Epithelial cell of proximal tubule (primary cell): ENCODE data around the gene MTX1. TPM values are rescaled to one million over a fixed set of nuclear protein-coding genes. Genes with fewer than 3 reads are reported as not detected.
"Not testable (repeated sequence)": the region's sequence is repeated elsewhere in the genome, so short reads cannot be mapped to it uniquely, and the experiment has no call there.

Source experiments
- DNase-seq: peaks from one replicate; pipeline ENCODE4 v3.0.0-alpha.2; 2011; ENCODE audit warnings: low read depth
- H3K4me3 ChIP-seq: 2 replicates; pipeline ENCODE4 v1.5.1; 2011; ENCODE audit warnings: low read depth, mild to moderate bottlenecking, low read length
- total RNA-seq: library from RNA; depleted of rRNA; stranded (reverse); fragments of >200 nt; gene quantifications from 2 replicates; pipeline ENCODE4 v1.2.3, GENCODE V29; 2015
- TF ChIP-seq, protein P1 (sequence below): conservative IDR thresholded peaks from 2 replicates; pipeline ENCODE4 v1.5.1; 2012; ENCODE audit warnings: low read depth, mild to moderate bottlenecking, low read length

MTX1 gene, protein sequence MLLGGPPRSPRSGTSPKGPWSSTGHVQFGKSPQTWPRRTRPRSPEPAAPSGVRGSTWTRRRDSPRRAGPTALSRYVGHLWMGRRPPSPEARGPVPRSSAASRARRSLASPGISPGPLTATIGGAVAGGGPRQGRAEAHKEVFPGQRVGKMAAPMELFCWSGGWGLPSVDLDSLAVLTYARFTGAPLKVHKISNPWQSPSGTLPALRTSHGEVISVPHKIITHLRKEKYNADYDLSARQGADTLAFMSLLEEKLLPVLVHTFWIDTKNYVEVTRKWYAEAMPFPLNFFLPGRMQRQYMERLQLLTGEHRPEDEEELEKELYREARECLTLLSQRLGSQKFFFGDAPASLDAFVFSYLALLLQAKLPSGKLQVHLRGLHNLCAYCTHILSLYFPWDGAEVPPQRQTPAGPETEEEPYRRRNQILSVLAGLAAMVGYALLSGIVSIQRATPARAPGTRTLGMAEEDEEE
- 75.2 and 132 TPM in 2 replicates for total RNA-seq

DNA sequence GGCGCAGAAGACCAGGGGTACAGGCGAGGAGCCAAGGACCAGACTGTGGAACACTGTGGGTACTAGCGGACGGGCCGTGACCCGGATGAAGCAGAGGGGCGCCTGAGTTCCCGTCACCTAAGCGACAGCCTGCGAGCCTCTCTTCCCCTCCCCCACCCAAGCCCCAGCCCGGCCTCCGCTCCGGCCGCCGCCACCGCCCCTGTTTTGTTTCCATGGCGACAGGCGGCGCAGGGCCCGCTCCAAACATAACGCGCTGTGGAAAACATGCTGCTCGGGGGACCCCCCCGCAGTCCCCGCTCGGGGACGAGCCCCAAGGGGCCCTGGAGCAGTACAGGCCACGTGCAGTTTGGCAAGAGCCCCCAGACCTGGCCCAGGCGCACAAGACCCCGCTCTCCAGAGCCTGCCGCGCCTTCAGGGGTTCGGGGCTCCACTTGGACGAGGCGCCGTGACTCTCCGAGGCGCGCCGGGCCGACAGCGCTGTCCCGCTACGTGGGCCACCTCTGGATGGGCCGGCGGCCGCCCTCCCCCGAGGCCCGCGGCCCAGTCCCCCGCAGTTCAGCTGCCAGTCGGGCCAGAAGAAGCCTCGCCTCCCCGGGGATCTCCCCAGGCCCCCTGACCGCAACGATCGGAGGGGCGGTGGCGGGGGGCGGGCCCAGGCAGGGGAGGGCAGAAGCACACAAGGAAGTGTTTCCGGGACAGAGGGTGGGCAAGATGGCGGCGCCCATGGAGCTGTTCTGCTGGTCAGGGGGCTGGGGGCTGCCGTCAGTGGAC lies at the start of gene MTX1:
TSS of gene MTX1 (plus strand) at position 155 of the 771 bp plus-strand sequence. CDS start at position 265, 110 bp downstream.
- no peak for DNase-seq
- H3K4me3 ChIP-seq = peak within 1 kb of the TSS; percentile 100
- TF ChIP-seq, protein P1, sequence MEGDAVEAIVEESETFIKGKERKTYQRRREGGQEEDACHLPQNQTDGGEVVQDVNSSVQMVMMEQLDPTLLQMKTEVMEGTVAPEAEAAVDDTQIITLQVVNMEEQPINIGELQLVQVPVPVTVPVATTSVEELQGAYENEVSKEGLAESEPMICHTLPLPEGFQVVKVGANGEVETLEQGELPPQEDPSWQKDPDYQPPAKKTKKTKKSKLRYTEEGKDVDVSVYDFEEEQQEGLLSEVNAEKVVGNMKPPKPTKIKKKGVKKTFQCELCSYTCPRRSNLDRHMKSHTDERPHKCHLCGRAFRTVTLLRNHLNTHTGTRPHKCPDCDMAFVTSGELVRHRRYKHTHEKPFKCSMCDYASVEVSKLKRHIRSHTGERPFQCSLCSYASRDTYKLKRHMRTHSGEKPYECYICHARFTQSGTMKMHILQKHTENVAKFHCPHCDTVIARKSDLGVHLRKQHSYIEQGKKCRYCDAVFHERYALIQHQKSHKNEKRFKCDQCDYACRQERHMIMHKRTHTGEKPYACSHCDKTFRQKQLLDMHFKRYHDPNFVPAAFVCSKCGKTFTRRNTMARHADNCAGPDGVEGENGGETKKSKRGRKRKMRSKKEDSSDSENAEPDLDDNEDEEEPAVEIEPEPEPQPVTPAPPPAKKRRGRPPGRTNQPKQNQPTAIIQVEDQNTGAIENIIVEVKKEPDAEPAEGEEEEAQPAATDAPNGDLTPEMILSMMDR = no peak

DNA sequence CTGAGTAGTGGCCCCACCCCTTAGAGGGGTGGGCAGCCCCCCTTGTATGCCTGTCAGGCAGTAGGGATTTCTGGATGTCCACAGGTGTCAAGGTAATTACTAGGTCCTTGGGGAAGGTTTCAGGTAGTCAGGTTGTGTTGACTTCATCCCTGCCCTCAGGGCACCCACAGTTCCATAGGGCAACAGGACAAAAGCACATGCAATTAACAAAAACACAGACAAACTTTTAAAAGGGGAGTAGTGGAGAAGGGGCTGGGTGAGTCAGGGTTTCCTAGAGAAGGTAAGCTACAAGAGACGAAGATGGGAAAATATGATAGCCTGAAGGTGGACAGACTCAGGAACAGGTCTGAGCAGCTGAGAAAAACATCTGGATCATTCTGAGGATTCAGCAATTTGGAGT lies 49.5 kb upstream of the MTX1 start:
- TF ChIP-seq, protein P1 = no peak

DNA sequence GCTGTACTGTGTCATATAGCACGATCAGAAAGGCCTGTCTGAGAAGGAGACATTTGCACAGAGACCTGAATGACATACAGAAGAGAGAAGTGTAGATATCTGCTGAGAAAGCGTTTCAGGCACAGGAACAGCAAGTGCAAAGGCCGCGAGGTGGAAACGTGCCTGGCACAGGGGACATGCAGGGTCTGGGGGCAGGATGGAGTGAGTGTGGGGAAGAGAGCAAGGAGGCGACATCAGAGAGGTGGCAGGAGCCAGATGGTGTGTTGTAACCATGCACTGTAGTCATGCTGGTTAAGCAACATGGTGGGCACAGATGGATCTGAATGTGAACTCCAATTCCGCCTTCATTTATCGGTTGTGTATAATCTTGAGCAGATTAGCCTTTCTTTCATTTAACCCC lies 48.4 kb upstream of the MTX1 start:
- no peak overlapping the region for H3K4me3 ChIP-seq
- DNase-seq = no peak
- TF ChIP-seq, protein P1 = no peak

More for the DNA sequence above, 49.5 kb upstream of the MTX1 start:
- DNase-seq = no peak
- H3K4me3 ChIP-seq = no peak overlapping the region

DNA sequence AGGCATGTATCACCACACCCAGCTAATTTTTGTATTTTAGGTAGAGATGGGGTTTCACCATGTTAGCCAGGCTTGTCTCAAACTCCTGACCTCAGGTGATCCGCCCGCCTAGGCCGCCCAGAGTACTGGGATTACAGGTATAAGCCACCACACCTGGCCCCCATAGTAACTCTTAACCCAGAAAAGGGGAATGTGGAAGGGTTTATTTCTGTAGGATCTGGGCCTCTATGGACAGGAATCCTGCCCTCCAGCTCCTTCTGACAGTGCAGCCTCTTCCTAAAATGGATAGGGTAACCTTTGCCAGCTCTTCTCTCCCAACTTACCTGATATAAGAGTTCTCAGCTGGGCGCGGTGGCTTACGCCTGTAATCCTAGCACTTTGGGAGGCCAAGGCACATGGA lies 45.9 kb upstream of the MTX1 start:
- not testable (repeated sequence) for DNase-seq, H3K4me3 ChIP-seq

DNA sequence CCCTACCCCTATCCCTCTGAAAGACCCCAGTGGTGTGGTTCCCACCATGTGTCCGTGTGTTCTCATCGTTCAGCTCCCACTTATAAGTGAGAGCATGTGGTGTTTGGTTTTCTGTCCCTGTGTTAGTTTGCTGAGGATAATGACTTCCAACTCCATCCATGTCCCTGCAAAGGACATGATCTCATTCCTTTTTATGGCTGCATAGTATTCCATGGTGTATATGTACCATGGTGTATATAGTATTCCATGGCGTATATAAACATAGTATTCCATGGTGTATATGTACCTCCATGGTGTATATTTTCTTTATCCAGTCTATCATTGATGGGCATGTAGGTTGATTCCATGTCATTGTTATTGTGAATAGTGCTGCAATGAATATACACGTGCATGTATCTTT lies 44.7 kb upstream of the MTX1 start:
- DNase-seq, H3K4me3 ChIP-seq: not testable (repeated sequence)

DNA sequence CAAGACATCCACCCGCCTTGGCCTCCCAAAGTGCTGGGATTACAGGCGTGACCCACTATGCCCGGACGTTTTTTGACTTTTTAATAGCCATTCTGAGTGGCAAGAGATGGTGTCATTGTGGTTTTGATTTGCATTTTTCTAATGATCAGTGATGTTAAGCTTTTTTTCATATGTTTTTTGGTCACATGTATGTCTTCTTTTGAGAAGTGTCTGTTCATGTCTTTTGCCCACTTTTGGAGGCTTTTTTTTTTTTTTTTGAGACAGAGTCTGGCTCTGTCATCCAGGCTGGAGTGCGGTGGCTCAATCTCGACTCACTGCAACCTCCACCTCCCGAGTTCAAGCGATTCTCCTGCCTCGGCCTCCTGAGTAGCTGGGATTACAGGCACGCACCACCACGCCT lies 43.9 kb upstream of the MTX1 start:
- H3K4me3 ChIP-seq, DNase-seq: not testable (repeated sequence)

DNA sequence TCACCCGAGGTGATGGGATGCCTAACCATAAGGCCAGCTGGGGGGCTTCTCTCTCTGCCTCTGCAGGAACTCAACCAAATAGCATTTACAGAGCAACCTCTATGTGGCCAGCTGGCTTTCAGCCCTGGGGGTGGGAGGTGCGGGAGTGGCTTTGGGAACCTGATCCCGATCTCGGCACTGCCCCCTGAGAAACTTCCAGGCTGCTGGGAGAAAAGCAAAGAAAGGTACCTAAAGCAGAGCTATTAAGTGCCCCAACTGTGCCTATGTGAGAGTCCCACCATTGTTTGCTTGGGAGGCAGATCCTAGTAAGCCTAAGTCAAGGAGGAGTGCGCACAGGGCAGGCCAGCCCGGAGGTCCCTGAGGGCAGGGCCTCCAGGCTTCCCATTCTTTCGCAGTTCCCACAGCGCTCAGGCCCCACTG lies 42.4 kb upstream of the MTX1 start:
- TF ChIP-seq, protein P1 = no peak
- DNase-seq = no peak
- no peak overlapping the region for H3K4me3 ChIP-seq

DNA sequence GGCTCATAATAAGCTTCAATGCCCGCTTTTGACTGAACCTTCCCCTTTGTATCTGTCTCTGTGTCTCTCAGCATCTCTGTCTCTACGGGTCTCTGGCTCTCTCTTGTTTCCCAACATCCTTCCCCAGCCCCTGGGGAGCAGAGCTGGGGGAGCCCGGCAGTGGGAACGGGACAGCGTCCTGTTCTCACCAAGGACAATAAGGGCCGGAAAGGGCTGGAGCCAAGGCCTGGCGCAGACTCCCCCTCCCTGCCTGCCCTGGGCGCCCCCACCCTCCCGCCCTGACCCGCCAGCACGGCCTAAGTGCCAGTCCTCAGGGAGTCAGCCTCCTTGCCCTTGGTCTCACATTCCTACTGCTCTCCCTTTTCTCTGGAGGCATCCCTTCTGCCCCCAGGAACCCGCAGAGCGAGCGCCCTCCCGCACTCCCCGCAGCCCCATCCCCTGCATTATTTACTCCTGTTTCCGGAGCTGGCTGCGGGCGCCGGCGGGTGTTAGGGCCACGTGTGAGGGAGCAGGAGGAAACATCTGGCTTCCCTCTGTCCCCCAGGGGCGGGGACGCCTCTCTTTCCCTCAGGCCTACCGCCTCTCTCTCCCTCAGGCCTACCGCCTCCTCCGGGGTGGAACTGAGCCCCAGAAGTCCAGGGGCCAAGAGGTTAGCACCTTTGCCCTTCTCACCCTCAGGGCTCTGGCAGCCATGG lies 41.9 kb upstream of the MTX1 start:
- TF ChIP-seq, protein P1 = no peak
- H3K4me3 ChIP-seq = no peak overlapping the region
- no peak for DNase-seq
